Spleen (tissue), 7 donors: ENCODE results near the gene HECTD2.

Source experiments
- CTCF ChIP-seq, 11 experiments: fragments of 200-600 bp in 7 of 11; fragments of 450-650 bp in 4 of 11; sonication (generic) in 4 of 11; IDR thresholded peaks in 8 of 11; conservative IDR thresholded peaks in 3 of 11; 1 replicate in 7 of 11; 2 replicates in 4 of 11; pipeline versions ENCODE4 v1.4.0 to v1.8.0; 2016 to 2021; ENCODE audit warnings: antibody characterized with exemption in 11 of 11, inconsistent platforms in 4 of 11, mild to moderate bottlenecking in 1 of 11
- POLR2AphosphoS5 ChIP-seq, 3 donors: sonication (generic); formaldehyde crosslinking; IDR thresholded peaks; one replicate each; pipeline ENCODE4 v1.5.1; 2017; ENCODE audit warnings: antibody characterized with exemption in 3 of 3
- donor health status: DM: no; HTN: no; CAD: no; lungs with moderate emphysema.
- donor health status: DM: no; HTN: no; CAD: no.
- donor health status: DM: no; HTN: no; CAD: no.

- TF ChIP-seq POLR2AphosphoS5 (IDR thresholded peaks at IDR 0.05): no peak
- TF ChIP-seq CTCF (IDR thresholded peaks at IDR 0.05 in 8 of 11, conservative IDR thresholded peaks at IDR 0.05 in 3 of 11): no peak
Observed at GRCh38 chr10:91528768-91529167, 118.6 kb downstream of the HECTD2 start.
